ENCODE data around the gene DLGAP3.
"Not testable (repeated sequence)": the region's sequence is repeated elsewhere in the genome, so short reads cannot be mapped to it uniquely, and the experiment has no call there.

- TF ChIP-seq, protein P1, sequence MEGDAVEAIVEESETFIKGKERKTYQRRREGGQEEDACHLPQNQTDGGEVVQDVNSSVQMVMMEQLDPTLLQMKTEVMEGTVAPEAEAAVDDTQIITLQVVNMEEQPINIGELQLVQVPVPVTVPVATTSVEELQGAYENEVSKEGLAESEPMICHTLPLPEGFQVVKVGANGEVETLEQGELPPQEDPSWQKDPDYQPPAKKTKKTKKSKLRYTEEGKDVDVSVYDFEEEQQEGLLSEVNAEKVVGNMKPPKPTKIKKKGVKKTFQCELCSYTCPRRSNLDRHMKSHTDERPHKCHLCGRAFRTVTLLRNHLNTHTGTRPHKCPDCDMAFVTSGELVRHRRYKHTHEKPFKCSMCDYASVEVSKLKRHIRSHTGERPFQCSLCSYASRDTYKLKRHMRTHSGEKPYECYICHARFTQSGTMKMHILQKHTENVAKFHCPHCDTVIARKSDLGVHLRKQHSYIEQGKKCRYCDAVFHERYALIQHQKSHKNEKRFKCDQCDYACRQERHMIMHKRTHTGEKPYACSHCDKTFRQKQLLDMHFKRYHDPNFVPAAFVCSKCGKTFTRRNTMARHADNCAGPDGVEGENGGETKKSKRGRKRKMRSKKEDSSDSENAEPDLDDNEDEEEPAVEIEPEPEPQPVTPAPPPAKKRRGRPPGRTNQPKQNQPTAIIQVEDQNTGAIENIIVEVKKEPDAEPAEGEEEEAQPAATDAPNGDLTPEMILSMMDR (IDR thresholded peaks at IDR 0.05; ENCODE audit: poor library complexity, severe bottlenecking): not testable (repeated sequence)
- not testable (repeated sequence) for TF ChIP-seq POLR2AphosphoS5 (IDR thresholded peaks at IDR 0.05); EZH2 (IDR thresholded peaks at IDR 0.05; ENCODE audit: borderline replicate concordance, insufficient read depth, low read length, poor library complexity, severe bottlenecking); RAD21 (conservative IDR thresholded peaks at IDR 0.05); TAF1 (IDR thresholded peaks at IDR 0.05; ENCODE audit: low read depth)
Observed at GRCh38 chr1:34941798-34942197, 12.3 kb upstream of the DLGAP3 start.
